ENCODE results near the gene RAP1GAP. TPM values are rescaled to one million over a fixed set of nuclear protein-coding genes. Genes with fewer than 3 reads are reported as not detected.

Gene RAP1GAP
- total and polyA plus RNA-seq, 2 of the 13 experiments (the other 11 are each of a cell fraction or from before 2014, with no cell fraction given) = 11.9 to 37.5 TPM

- POLR2A ChIA-PET = no interaction called here
- Histone ChIP-seq H3K4me1 (ENCODE audit: insufficient read depth, low read length) (peaks cover 29% of the 10 kb centered on the region), H3K27ac (ENCODE audit: extremely low read length, insufficient read depth, low read length) (no peak overlapping the region), H4K20me1 (ENCODE audit: insufficient read depth, low read length) (peaks cover 60% of the 10 kb centered on the region), H3K9me3 (ENCODE audit: low read length) (no peaks in the 10 kb centered on the region), H3K9ac (ENCODE audit: insufficient read depth, low read depth, low read length) (no peak overlapping the region), H3K79me2 (ENCODE audit: insufficient read depth, low read length) (no peaks in the 10 kb centered on the region), H3K27me3 (ENCODE audit: control insufficient read depth in 1 of 2, insufficient read depth in 2 of 2, low read length in 2 of 2) (no peaks in the 10 kb centered on the region), H3K36me3 (replicated peaks in 1 of 2; ENCODE audit: control insufficient read depth in 1 of 2, insufficient read depth in 2 of 2, low read length in 2 of 2) (peaks cover 1 to 4% of the 10 kb centered on the region in 2 experiments; a peak in 3 of 5 replicates), H3K4me3 (replicated peaks in 1 of 3; ENCODE audit: insufficient read depth in 1 of 3, low read depth in 2 of 3, low read length in 3 of 3) (no peak overlapping the region), H2AFZ (ENCODE audit: low read length) (no peak overlapping the region), H3K4me2 (ENCODE audit: low read depth, low read length) (no peak overlapping the region)
- DNase-seq (ENCODE audit: low spot score) = no peak
- FAIRE-seq = no peak
- no TSS peak for BruUV-seq (replicated peaks)
- 0 out of 3 replicates have a peak, but pooled peaks have one; percentile 11 for ATAC-seq
- intact Hi-C loops (cut with micrococcal nuclease; ENCODE audit: unreplicated experiment) (no loop called here), in situ Hi-C loops (cut with HindIII; ENCODE audit: extremely low pct_ligation_motif_present, low pct_unique_long_range_greater_than_20kb) (no loop called here)
- CTCF ChIA-PET (ENCODE audit: low intra/inter-chr PET ratio, low total read pairs) = no interaction called here
- TF ChIP-seq NFIB (CRISPR knock-in tag; IDR thresholded peaks at IDR 0.05; ENCODE audit: borderline replicate concordance) (no peak), ZNF367 (CRISPR knock-in tag; IDR thresholded peaks at IDR 0.05; ENCODE audit: borderline replicate concordance) (no peak), HNRNPL (IDR thresholded peaks at IDR 0.05; ENCODE audit: low read depth, low read length) (0 out of 2 replicates have a peak, but pooled peaks have one; percentile 38), ARNTL (CRISPR knock-in tag; IDR thresholded peaks at IDR 0.05) (no peak), KAT8 (CRISPR knock-in tag; IDR thresholded peaks at IDR 0.05) (no peak), NPAS2 (CRISPR knock-in tag; IDR thresholded peaks at IDR 0.05; ENCODE audit: borderline replicate concordance) (no peak), SRF (IDR thresholded peaks at IDR 0.05; ENCODE audit: low read depth, low read length) (no peak), AGO2 (optimal IDR thresholded peaks at IDR 0.05; ENCODE audit: low read depth, low read length) (peak; percentile 40)
- TF ChIP-seq, protein P1, sequence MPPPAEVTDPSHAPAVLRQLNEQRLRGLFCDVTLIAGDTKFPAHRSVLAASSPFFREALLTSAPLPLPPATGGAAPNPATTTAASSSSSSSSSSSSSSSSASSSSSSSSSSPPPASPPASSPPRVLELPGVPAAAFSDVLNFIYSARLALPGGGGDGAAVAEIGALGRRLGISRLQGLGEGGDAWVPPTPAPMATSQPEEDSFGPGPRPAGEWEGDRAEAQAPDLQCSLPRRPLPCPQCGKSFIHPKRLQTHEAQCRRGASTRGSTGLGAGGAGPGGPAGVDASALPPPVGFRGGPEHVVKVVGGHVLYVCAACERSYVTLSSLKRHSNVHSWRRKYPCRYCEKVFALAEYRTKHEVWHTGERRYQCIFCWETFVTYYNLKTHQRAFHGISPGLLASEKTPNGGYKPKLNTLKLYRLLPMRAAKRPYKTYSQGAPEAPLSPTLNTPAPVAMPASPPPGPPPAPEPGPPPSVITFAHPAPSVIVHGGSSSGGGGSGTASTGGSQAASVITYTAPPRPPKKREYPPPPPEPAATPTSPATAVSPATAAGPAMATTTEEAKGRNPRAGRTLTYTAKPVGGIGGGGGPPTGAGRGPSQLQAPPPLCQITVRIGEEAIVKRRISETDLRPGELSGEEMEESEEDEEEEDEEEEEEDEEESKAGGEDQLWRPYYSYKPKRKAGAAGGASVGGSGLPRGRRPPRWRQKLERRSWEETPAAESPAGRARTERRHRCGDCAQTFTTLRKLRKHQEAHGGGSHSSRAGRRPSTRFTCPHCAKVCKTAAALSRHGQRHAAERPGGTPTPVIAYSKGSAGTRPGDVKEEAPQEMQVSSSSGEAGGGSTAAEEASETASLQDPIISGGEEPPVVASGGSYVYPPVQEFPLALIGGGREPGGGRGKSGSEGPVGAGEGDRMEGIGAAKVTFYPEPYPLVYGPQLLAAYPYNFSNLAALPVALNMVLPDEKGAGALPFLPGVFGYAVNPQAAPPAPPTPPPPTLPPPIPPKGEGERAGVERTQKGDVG (CRISPR knock-in tag; IDR thresholded peaks at IDR 0.05; ENCODE audit: borderline replicate concordance) = no peak
- WGBS (ENCODE audit: low lambda C conversion rate) = 95% methylated on average over 2 of the region's 6 CpGs
Observed at GRCh38 chr1:21653744-21654100, 15.4 kb downstream of the RAP1GAP start.

Data from HepG2 (cell line).